VCaP (cell line): ENCODE measurements around the gene ARL15.

ENCODE experiments used
- H3K27ac ChIP-seq: fragments of 450-650 bp; 2 replicates; pipeline ENCODE4 v1.5.1; 2017
- CTCF ChIP-seq: fragments of 450-650 bp; conservative IDR thresholded peaks from 2 replicates; pipeline ENCODE4 v1.5.1; 2017; ENCODE audit warnings: mild to moderate bottlenecking, moderate library complexity

ARL15 gene

DNA sequence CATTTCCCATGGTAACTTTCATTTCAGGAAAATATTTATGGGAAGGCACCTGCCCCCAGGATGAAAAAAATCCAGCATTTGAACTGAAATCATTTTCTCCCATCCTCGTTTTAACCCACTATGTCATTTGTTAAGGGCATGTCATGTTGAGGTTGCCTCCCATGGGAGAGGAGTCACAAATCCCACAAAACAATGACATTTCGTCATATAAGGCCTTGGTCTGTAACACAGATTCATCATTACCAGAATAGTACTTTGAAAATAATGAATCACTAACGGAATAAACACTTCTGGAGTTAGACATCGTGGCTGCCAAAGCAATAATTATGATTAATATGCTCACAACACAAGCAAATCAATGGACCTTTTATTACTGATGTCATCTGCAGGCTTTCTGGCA, 475.9 kb downstream of the ARL15 start:
- no peak for TF ChIP-seq CTCF
- no peak overlapping the region for H3K27ac ChIP-seq
